B cell (primary cell): ENCODE results near the gene SMC1B. TPM values are rescaled to one million over a fixed set of nuclear protein-coding genes. Genes with fewer than 3 reads are reported as not detected.

ENCODE experiments used
- ATAC-seq: fragments of 200-7000 bp; cut with Tn5 transposase; one replicate; pipeline ENCODE4 v1.10.0; 2021; ENCODE audit warnings: low read depth, mild to moderate bottlenecking, moderate number of reproducible peaks, moderate library complexity
- CTCF ChIA-PET: fragments of 350-600 bp; sonication (Branson Sonifier 250); formaldehyde crosslinking; loops from one replicate; lab custom pipeline; 2021; ENCODE audit warnings: antibody characterized with exemption, inconsistent platforms; lab: Charles Lee
- POLR2A ChIA-PET: fragments of 350-600 bp; sonication (Branson Sonifier 250); formaldehyde crosslinking; loops from one replicate; lab custom pipeline; 2021; ENCODE audit warnings: antibody characterized with exemption; lab: Charles Lee
- DNase-seq: peaks from one replicate; pipeline ENCODE4 v3.0.0; 2013
- H2AFZ ChIP-seq: 2 replicates; pipeline ENCODE4 v1.6.1; 2012; ENCODE audit warnings: mild to moderate bottlenecking, low read depth, low read length; ENCODE audit not compliant: insufficient read depth, poor library complexity, severe bottlenecking
- H3K27ac ChIP-seq, 2 donors: 1 replicate in 1 of 2; 2 replicates in 1 of 2; pipeline ENCODE4 v1.5.1; 2012 to 2013; ENCODE audit warnings: low read length in 2 of 2, mild to moderate bottlenecking in 2 of 2, moderate library complexity in 1 of 2
- H3K27me3 ChIP-seq, 4 experiments: fragments of 200-600 bp in 1 of 4; sonication (generic) in 1 of 4; replicated peaks in 1 of 4; 1 replicate in 2 of 4; 2 replicates in 2 of 4; pipeline versions ENCODE4 v1.6.1 to v1.7.0; 2013 to 2016; ENCODE audit warnings: low read length in 3 of 4, mild to moderate bottlenecking in 2 of 4, mixed read lengths in 1 of 4, moderate library complexity in 1 of 4; ENCODE audit not compliant: insufficient read depth in 4 of 4, control insufficient read depth in 3 of 4; ENCODE audit errors: control extremely low read depth in 1 of 4
- H3K36me3 ChIP-seq, 2 experiments: replicated peaks in 1 of 2; 1 replicate in 1 of 2; 2 replicates in 1 of 2; pipeline versions ENCODE4 v1.6.1 to v1.7.1; 2013; ENCODE audit warnings: low read length in 1 of 2; ENCODE audit not compliant: insufficient read depth in 2 of 2, control insufficient read depth in 1 of 2; ENCODE audit errors: control extremely low read depth in 1 of 2, extremely low read depth in 1 of 2
- H3K4me1 ChIP-seq, 2 donors: fragments of 200-600 bp in 1 of 2; sonication (generic) in 1 of 2; 1 replicate in 1 of 2; 2 replicates in 1 of 2; pipeline versions ENCODE4 v1.5.1 to v1.6.1; 2013 to 2017; ENCODE audit warnings: low read length in 2 of 2; ENCODE audit not compliant: control insufficient read depth in 2 of 2, insufficient read depth in 2 of 2
- H3K4me2 ChIP-seq: replicated peaks from 2 replicates; pipeline ENCODE3; 2012; ENCODE audit warnings: mild to moderate bottlenecking, low read depth, low read length; ENCODE audit not compliant: poor library complexity, severe bottlenecking
- H3K4me3 ChIP-seq, 5 experiments: fragments of 200-600 bp in 1 of 5; sonication (generic) in 1 of 5; 1 replicate in 3 of 5; 2 replicates in 2 of 5; pipeline versions ENCODE4 v1.5.1 to v1.7.0; 2011 to 2016; ENCODE audit warnings: low read length in 4 of 5, mild to moderate bottlenecking in 4 of 5, low read depth in 2 of 5, control low read depth in 1 of 5, moderate library complexity in 1 of 5; ENCODE audit not compliant: insufficient read depth in 1 of 5; ENCODE audit errors: control extremely low read depth in 1 of 5, extremely low read depth in 1 of 5
- H3K79me2 ChIP-seq: fragments of 200-600 bp; sonication (generic); one replicate; pipeline ENCODE4 v1.6.0; 2016; ENCODE audit warnings: low read length; ENCODE audit not compliant: control insufficient read depth, insufficient read depth
- H3K9ac ChIP-seq: fragments of 200-600 bp; sonication (generic); 2 replicates; pipeline ENCODE4 v1.6.1; 2017; ENCODE audit warnings: mild to moderate bottlenecking, low read length, moderate library complexity
- H3K9me3 ChIP-seq, 3 donors: one replicate each; pipeline versions ENCODE4 v1.6.1 to v1.7.1; 2013; ENCODE audit warnings: low read length in 2 of 3; ENCODE audit not compliant: control insufficient read depth in 2 of 3, insufficient read depth in 1 of 3; ENCODE audit errors: control extremely low read depth in 1 of 3
- H4K20me1 ChIP-seq: 2 replicates; pipeline ENCODE4 v1.6.0; 2012; ENCODE audit warnings: mild to moderate bottlenecking, low read length; ENCODE audit not compliant: insufficient read depth, control insufficient read depth, poor library complexity, severe bottlenecking
- H3K27ac Mint-ChIP-seq: one replicate; pipeline ENCODE4 v1.8.0; 2021; ENCODE audit warnings: mixed read lengths
- H3K27me3 Mint-ChIP-seq: one replicate; pipeline ENCODE4 v1.8.0; 2021; ENCODE audit warnings: mixed read lengths
- H3K4me1 Mint-ChIP-seq: one replicate; pipeline ENCODE4 v1.8.0; 2021; ENCODE audit warnings: mixed read lengths
- H3K4me3 Mint-ChIP-seq: one replicate; pipeline ENCODE4 v1.8.0; 2021; ENCODE audit warnings: mixed read lengths
- H3K9me3 Mint-ChIP-seq: one replicate; pipeline ENCODE4 v1.8.0; 2022; ENCODE audit warnings: mixed read lengths; ENCODE audit not compliant: insufficient read depth
- EZH2 ChIP-seq: IDR thresholded peaks from 2 replicates; pipeline ENCODE4 v1.6.1; 2012; ENCODE audit warnings: borderline replicate concordance, low read depth, mild to moderate bottlenecking, moderate library complexity, low read length; ENCODE audit not compliant: insufficient read depth, poor library complexity, severe bottlenecking
- WGBS: methylation state at CpG from one replicate; pipeline ENCODE4 v1.1.5; 2013; ENCODE audit warnings: missing lambda C conversion rate; ENCODE audit not compliant: insufficient coverage; 5-methylcytosine and 5-hydroxymethylcytosine counted together
- intact Hi-C: fragments of 100-400 bp; cut with micrococcal nuclease; formaldehyde crosslinking; loops from one replicate; pipeline ENCODE4 v1.10.0; 2022
- polyA plus RNA-seq: library from polyadenylated mRNA; depleted of rRNA; stranded (reverse); fragments of >200 nt; gene quantifications from 2 replicates; pipeline ENCODE4 v1.2.3, GENCODE V29; 2012
- total RNA-seq, 2 donors: library from RNA; stranded (reverse); fragments of 120-200 nt in 1 of 2; gene quantifications; 1 replicate in 1 of 2; 2 replicates in 1 of 2; pipeline versions ENCODE4 v1.2.3 to v1.2.4, GENCODE V29; 2013 to 2022
- TF ChIP-seq, protein P1 (sequence below): fragments of 200-600 bp; IDR thresholded peaks from one replicate; pipeline ENCODE4 v1.8.0; 2022; ENCODE audit warnings: antibody characterized with exemption, mild to moderate bottlenecking

Gene SMC1B
- total and polyA plus RNA-seq, 2 donors (not counting 1 experiment from before 2014, with no cell fraction given), result 0.07 TPM; not detected in 1

- no peak overlapping the region for H3K9ac ChIP-seq
- no peaks in the 10 kb centered on the region for H3K9me3 Mint-ChIP-seq
- no peaks in the 10 kb centered on the region for H4K20me1 ChIP-seq
- no peak overlapping the region for H3K4me3 ChIP-seq
- H3K36me3 ChIP-seq, result no peaks in the 10 kb centered on the region
- H3K4me2 ChIP-seq, result no peak overlapping the region
- H2AFZ ChIP-seq, result no peak overlapping the region
- intact Hi-C loops, result no loop called here
- H3K9me3 ChIP-seq, result no peaks in the 10 kb centered on the region
- H3K27me3 ChIP-seq, result peaks cover 0 to 2% (median under 1%) of the 10 kb centered on the region in 4 experiments
- DNase-seq (no peak), ATAC-seq (no peak)
- H3K4me1 Mint-ChIP-seq, result peaks cover 4% of the 10 kb centered on the region
- H3K27ac Mint-ChIP-seq, result no peak overlapping the region
- ChIA-PET POLR2A (no interaction called here), CTCF (interaction anchor here (1.3 kb wide), 1 partner anchor 15 kb away, joined by 3 read pairs; no protein-coding TSS in a partner anchor)
- TF ChIP-seq, protein P1, sequence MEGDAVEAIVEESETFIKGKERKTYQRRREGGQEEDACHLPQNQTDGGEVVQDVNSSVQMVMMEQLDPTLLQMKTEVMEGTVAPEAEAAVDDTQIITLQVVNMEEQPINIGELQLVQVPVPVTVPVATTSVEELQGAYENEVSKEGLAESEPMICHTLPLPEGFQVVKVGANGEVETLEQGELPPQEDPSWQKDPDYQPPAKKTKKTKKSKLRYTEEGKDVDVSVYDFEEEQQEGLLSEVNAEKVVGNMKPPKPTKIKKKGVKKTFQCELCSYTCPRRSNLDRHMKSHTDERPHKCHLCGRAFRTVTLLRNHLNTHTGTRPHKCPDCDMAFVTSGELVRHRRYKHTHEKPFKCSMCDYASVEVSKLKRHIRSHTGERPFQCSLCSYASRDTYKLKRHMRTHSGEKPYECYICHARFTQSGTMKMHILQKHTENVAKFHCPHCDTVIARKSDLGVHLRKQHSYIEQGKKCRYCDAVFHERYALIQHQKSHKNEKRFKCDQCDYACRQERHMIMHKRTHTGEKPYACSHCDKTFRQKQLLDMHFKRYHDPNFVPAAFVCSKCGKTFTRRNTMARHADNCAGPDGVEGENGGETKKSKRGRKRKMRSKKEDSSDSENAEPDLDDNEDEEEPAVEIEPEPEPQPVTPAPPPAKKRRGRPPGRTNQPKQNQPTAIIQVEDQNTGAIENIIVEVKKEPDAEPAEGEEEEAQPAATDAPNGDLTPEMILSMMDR, result no peak
- TF ChIP-seq EZH2, result no peak
- peaks cover 2% of the 10 kb centered on the region in 2 donors for H3K4me1 ChIP-seq
- no peak overlapping the region for H3K27ac ChIP-seq
- no peaks in the 10 kb centered on the region for H3K27me3 Mint-ChIP-seq
- 98% methylated on average over 6 of the region's 6 CpGs for WGBS
- no peaks in the 10 kb centered on the region for H3K79me2 ChIP-seq
- no peak overlapping the region for H3K4me3 Mint-ChIP-seq
These were observed 5.4 kb upstream of the SMC1B start for GRCh38 chr22:45418770-45419138.

- intact Hi-C loops, result no loop called here
- Histone ChIP-seq H3K4me3 (no peak overlapping the region), H2AFZ (no peak overlapping the region), H3K4me1 (peaks cover 7% of the 10 kb centered on the region in 2 donors), H3K4me2 (no peak overlapping the region), H3K27ac (no peak overlapping the region), H3K9ac (no peak overlapping the region), H3K79me2 (no peaks in the 10 kb centered on the region), H3K27me3 (peaks cover 0 to 6% (median 1%) of the 10 kb centered on the region in 4 experiments), H3K9me3 (peaks cover 0 to 3% (median 0%) of the 10 kb centered on the region in 3 donors), H4K20me1 (no peaks in the 10 kb centered on the region), H3K36me3 (no peaks in the 10 kb centered on the region)
- Mint-ChIP-seq H3K27ac (no peak overlapping the region), H3K4me1 (peaks cover 8% of the 10 kb centered on the region), H3K9me3 (no peaks in the 10 kb centered on the region), H3K27me3 (no peaks in the 10 kb centered on the region), H3K4me3 (no peak overlapping the region)
- DNase-seq (no peak), ATAC-seq (no peak)
- CTCF ChIA-PET, result interaction anchor here (1.3 kb wide), 1 partner anchor 15 kb away, joined by 3 read pairs; no protein-coding TSS in a partner anchor
- POLR2A ChIA-PET, result no interaction called here
- 97% methylated on average over 16 of the region's 16 CpGs for WGBS
- no peak for TF ChIP-seq EZH2
- TF ChIP-seq, protein P1, result no peak
These were observed 4.8 kb upstream of the SMC1B start for GRCh38 chr22:45418056-45418769.
